Measurements from ENCODE around the gene ASAP2.
"Not testable (repeated sequence)": the region's sequence is repeated elsewhere in the genome, so short reads cannot be mapped to it uniquely, and the experiment has no call there.

ASAP2 gene

DNA sequence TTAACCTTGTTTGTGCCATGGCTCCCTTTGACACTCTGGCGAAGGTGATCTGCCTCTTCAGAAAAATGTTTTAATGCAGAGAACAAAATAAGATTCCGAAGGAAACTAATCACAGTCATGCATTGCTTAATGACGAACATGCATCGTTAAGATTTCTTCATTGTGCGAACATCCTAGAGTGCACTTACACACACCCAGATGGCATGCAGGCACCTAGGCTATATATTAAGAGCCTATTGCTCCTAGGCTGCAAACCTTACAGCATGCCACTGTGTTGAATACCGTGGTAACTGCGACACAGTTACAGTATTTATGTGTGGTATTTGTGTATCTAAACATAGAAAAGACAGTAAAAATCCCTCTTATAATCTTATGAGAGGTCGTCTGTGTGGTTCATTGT is 8.3 kb downstream of the ASAP2 start:
- Histone ChIP-seq H3K27me3 (peaks cover 26% of the 10 kb centered on the region), H3K9me3 (no peaks in the 10 kb centered on the region), H3K27ac (no peak overlapping the region), H3K36me3 (no peaks in the 10 kb centered on the region), H3K4me3 (ENCODE audit: low read depth in 1 of 2, low read length in 1 of 2) (no peak overlapping the region), H3K4me1 (ENCODE audit: control insufficient read depth in 1 of 2, insufficient read depth in 1 of 2, low read depth in 1 of 2, low read length in 1 of 2) (peaks cover 9% of the 10 kb centered on the region in 2 experiments)
- TF ChIP-seq, protein P1, sequence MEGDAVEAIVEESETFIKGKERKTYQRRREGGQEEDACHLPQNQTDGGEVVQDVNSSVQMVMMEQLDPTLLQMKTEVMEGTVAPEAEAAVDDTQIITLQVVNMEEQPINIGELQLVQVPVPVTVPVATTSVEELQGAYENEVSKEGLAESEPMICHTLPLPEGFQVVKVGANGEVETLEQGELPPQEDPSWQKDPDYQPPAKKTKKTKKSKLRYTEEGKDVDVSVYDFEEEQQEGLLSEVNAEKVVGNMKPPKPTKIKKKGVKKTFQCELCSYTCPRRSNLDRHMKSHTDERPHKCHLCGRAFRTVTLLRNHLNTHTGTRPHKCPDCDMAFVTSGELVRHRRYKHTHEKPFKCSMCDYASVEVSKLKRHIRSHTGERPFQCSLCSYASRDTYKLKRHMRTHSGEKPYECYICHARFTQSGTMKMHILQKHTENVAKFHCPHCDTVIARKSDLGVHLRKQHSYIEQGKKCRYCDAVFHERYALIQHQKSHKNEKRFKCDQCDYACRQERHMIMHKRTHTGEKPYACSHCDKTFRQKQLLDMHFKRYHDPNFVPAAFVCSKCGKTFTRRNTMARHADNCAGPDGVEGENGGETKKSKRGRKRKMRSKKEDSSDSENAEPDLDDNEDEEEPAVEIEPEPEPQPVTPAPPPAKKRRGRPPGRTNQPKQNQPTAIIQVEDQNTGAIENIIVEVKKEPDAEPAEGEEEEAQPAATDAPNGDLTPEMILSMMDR (IDR thresholded peaks at IDR 0.05) = no peak

DNA sequence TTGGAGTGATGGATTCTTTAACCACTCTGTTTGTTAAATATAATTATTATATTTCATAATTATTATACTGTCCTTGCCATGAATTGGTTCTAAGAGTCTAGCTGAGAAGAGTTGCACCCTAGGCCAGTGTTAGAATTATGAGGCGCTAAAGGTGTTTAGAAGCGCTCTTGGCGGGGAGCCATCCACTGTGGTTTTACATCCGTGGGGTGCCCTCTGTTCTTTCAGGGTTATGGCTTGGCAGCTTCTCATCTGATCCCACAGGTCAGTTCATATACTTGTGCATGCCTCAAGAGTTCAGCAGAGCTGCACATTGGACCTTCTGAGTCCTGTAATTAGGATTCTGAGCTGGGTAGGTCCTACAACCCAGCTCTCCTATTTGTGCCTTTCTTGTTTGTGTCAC is 9.1 kb downstream of the ASAP2 start:
- TF ChIP-seq, protein P1 (IDR thresholded peaks at IDR 0.05) = no peak

DNA sequence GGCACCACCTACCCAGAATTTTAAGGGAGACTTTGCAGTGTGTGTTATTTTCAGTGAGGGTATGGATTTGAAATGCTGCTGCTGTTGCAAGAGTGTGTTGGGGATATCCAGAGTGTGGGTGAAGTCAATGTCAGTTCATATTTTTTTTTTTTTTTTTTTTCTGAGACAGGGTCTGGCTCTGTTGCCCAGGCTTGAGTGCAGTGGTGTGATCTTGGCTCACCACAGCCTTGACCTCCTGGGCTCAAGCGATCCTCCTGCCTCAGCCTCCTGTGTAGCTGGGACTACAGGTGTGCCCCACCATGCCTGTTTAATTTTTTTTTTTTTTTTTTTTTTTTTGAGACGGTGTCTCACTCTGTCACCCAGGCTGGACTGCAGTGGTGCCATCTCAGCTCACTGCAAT is 9.5 kb downstream of the ASAP2 start:
- H3K9me3 ChIP-seq; H3K27ac ChIP-seq; H3K4me1 ChIP-seq (ENCODE audit: control insufficient read depth in 1 of 2, insufficient read depth in 1 of 2, low read depth in 1 of 2, low read length in 1 of 2); H3K36me3 ChIP-seq; H3K4me3 ChIP-seq (ENCODE audit: low read depth in 1 of 2, low read length in 1 of 2): not testable (repeated sequence)
- peaks cover 17% of the 10 kb centered on the region for H3K27me3 ChIP-seq

More for the DNA sequence above, 9.1 kb downstream of the ASAP2 start:
- peaks cover 19% of the 10 kb centered on the region for H3K27me3 ChIP-seq
- no peak overlapping the region for H3K4me3 ChIP-seq (ENCODE audit: low read depth in 1 of 2, low read length in 1 of 2)
- no peak overlapping the region for H3K27ac ChIP-seq
- H3K4me1 ChIP-seq (ENCODE audit: control insufficient read depth in 1 of 2, insufficient read depth in 1 of 2, low read depth in 1 of 2, low read length in 1 of 2) = peaks cover 9% of the 10 kb centered on the region in 2 experiments
- H3K36me3 ChIP-seq = no peaks in the 10 kb centered on the region
- H3K9me3 ChIP-seq = no peaks in the 10 kb centered on the region

DNA sequence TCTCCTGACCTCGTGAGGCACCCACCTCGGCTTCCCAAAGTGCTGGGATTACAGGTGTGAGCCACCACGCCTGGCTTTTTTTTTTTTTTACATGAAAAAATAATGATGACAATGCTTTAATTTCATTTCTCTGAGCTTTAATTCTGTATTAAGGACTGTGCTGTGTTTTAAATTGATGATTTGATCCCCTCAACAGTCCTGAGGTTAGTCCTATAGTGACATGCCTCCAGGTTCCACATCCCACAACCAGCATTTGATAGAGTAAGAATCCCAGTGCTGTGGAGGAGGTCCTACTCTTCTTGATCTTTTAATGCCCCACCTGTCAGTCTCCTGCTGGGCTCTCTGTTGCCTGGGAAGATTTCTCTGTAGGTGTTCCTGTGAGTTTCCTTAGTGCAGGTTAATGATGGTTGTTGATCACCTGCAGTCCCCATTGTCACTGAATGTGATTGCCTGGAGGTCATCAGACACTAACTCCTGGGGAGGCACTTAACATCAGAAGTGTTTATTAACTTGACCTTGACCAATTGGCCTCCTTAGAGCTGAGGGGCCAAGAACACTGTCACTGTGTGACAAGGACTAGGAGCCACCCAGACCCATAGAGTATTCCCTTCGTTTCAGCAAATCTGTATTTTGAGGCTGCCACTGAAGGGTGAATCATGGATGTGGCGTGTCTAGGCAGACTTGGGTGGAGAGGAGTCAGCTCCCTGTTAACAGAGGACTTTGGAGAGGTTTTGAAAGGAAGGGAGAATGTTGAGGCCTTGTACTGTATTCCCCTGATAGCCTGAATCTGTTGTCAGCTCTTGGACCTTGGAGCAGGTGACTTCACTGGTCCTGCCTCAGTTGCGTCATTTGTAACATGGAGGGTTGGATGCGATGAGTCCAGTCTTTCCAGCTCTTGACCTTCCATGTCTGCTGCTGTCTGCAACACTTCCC is 11.5 kb downstream of the ASAP2 start:
- H3K27me3 ChIP-seq = peaks cover 5% of the 10 kb centered on the region
- no peak overlapping the region for H3K27ac ChIP-seq
- H3K4me3 ChIP-seq (ENCODE audit: low read depth in 1 of 2, low read length in 1 of 2) = no peak overlapping the region
- H3K36me3 ChIP-seq = no peaks in the 10 kb centered on the region
- TF ChIP-seq, protein P1 (IDR thresholded peaks at IDR 0.05) = no peak
- peaks cover 9% of the 10 kb centered on the region in 2 experiments for H3K4me1 ChIP-seq (ENCODE audit: control insufficient read depth in 1 of 2, insufficient read depth in 1 of 2, low read depth in 1 of 2, low read length in 1 of 2)
- no peaks in the 10 kb centered on the region for H3K9me3 ChIP-seq

DNA sequence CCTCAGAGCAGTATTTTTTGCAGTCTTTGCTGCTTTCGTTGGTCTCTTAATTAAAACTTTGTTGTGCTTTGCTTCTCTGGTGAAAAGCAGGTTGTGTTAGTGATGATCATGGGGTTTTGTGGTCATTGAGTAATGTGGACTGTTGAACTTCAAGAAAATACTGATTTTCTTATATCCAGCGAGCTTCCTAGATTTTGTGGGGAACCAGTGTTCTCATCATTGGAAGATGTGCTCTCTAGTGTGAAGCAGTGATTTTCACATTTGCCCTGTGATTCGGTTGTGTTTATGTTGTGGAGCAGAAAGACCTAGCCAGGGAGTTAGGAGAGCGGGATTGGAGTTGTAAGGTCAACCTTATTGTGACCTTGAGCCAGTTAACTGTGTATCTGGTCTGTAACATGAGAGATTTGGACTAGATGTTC is 12.4 kb downstream of the ASAP2 start:
- H3K36me3 ChIP-seq = no peaks in the 10 kb centered on the region
- H3K4me3 ChIP-seq (ENCODE audit: low read depth in 1 of 2, low read length in 1 of 2) = no peak overlapping the region
- H3K9me3 ChIP-seq = no peaks in the 10 kb centered on the region
- peaks cover 9% of the 10 kb centered on the region in 2 experiments for H3K4me1 ChIP-seq (ENCODE audit: control insufficient read depth in 1 of 2, insufficient read depth in 1 of 2, low read depth in 1 of 2, low read length in 1 of 2)
- TF ChIP-seq, protein P1 (IDR thresholded peaks at IDR 0.05) = no peak
- no peaks in the 10 kb centered on the region for H3K27me3 ChIP-seq
- no peak overlapping the region for H3K27ac ChIP-seq

DNA sequence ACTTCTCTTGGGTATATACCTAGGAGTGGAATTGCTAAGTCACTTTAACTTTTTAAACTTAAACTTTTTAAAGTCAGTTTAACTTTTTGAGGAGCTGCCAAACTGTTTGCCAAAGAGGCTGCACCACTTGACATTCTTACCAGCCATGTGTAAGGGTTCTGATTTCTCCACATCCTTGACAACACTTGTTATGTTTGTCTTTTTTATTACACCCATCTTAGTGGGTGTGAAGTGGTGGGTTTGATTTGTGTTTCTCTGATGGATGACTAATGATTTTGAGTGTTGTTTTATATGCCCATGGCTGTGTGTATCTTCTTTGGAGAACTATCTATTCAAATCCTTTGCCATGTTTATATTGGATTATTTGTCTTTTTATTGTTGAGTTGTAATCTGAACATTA is 13.6 kb downstream of the ASAP2 start:
- Histone ChIP-seq H3K36me3 (no peaks in the 10 kb centered on the region), H3K4me1 (ENCODE audit: control insufficient read depth in 1 of 2, insufficient read depth in 1 of 2, low read depth in 1 of 2, low read length in 1 of 2) (peaks cover 9% of the 10 kb centered on the region in 2 experiments), H3K4me3 (ENCODE audit: low read depth in 1 of 2, low read length in 1 of 2) (no peak overlapping the region), H3K27me3 (no peaks in the 10 kb centered on the region), H3K27ac (no peak overlapping the region), H3K9me3 (no peaks in the 10 kb centered on the region)
- TF ChIP-seq, protein P1 (IDR thresholded peaks at IDR 0.05) = no peak
